Stimulated activated naive CD4-positive, alpha-beta T cell (primary cell): ENCODE results near the gene PINLYP.
"Not testable (repeated sequence)": the region's sequence is repeated elsewhere in the genome, so short reads cannot be mapped to it uniquely, and the experiment has no call there.

Source experiments
- DNase-seq, 6 experiments: peaks; one replicate each; lab custom pipeline; 2025; lab: John Stamatoyannopoulos, UW

The PINLYP gene

GRCh38 chr19:43581467-43581866 is 5.9 kb downstream of the PINLYP start:
- DNase-seq: no peak

- no peak for DNase-seq
Measured at GRCh38 chr19:43582495-43582894, 6.9 kb downstream of the PINLYP start.

GRCh38 chr19:43584484-43584883 is 8.9 kb downstream of the PINLYP start:
- no peak for DNase-seq

GRCh38 chr19:43586346-43586745 is 10.7 kb downstream of the PINLYP start:
- DNase-seq: no peak

GRCh38 chr19:43587029-43587428 is 11.4 kb downstream of the PINLYP start:
- not testable (repeated sequence) for DNase-seq

GRCh38 chr19:43589277-43589676 is 13.7 kb downstream of the PINLYP start:
- no peak for DNase-seq

- no peak for DNase-seq
Measured at GRCh38 chr19:43589678-43590077, 14.1 kb downstream of the PINLYP start.

GRCh38 chr19:43591904-43592772 is 16.5 kb downstream of the PINLYP start:
- DNase-seq: no peak

GRCh38 chr19:43592800-43593350 is 17.3 kb downstream of the PINLYP start:
- no peak for DNase-seq

- DNase-seq: no peak
Measured at GRCh38 chr19:43594081-43594697, 18.6 kb downstream of the PINLYP start.

GRCh38 chr19:43594710-43595604 is 19.4 kb downstream of the PINLYP start:
- peak; percentile 56 to 77 (median 68) for DNase-seq

- peak in 1 of 6 experiments; percentile 27 for DNase-seq
Measured at GRCh38 chr19:43595605-43595998, 20.0 kb downstream of the PINLYP start.

- DNase-seq: peak; percentile 98 to 100 (median 99)
Measured at GRCh38 chr19:43595999-43596841, 20.6 kb downstream of the PINLYP start, which contains the start of the genes IRGQ and ZNF576. Gene IRGQ (minus strand): TSS chr19:43596134. CDS start chr19:43595338, 796 bp downstream. Gene ZNF576 (plus strand): TSS chr19:43596595. CDS start chr19:43597109, 514 bp downstream.

GRCh38 chr19:43596842-43597461 is 21.4 kb downstream of the PINLYP start:
- no peak for DNase-seq

- DNase-seq: no peak
Measured at GRCh38 chr19:43597876-43598275, 22.3 kb downstream of the PINLYP start.

- DNase-seq: no peak
Measured at GRCh38 chr19:43598445-43599240, 23.0 kb downstream of the PINLYP start.

- DNase-seq: no peak
Measured at GRCh38 chr19:43599635-43600295, 24.2 kb downstream of the PINLYP start.

GRCh38 chr19:43600326-43600725 is 24.7 kb downstream of the PINLYP start:
- DNase-seq: not testable (repeated sequence)
